Inflammatory macrophage (primary cell): Measurements from ENCODE around the gene TMEM125.

Source experiments
- DNase-seq, 2 donors: peaks; one replicate each; pipeline ENCODE4 v3.0.0-alpha.2; 2020 to 2022

Gene TMEM125

DNA sequence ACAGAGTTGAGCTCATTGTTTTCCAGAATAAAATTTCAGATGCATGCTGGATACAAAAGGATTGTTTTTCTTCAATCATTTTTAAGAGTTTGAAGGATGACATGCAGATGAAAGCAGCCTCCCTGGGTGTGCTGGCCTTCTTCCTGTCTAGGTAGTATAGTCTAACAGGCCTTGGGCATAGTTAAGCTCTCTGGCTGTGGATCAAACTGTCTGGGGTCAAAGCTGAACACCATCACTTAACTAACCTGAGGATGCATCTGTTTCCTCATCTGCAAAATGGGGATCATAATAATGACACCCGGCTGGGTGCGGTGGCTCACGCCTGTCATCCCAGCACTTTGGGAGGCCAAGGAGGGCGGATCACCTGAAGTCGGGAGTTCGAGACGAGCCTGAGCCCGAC is 25.0 kb downstream of the TMEM125 start:
- DNase-seq: no peak

DNA sequence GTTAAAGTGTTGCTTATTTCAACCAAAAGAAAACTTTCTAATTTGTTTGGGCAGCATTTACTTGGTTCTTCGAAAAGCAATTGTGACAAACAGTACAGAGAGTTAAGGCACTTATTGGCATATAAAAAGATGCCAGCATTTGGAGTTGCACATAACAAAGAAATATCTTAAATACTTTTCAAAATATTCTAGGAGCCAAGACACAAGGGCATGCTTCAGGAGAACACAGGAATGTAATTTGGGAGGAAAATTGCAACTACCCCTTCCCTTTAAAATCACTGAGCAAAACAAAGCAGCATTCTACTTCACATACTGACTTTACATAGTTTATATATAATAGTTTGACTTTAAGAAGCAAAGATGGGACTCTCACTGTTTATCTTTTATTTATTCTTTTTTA is 26.4 kb downstream of the TMEM125 start:
- DNase-seq: no peak

DNA sequence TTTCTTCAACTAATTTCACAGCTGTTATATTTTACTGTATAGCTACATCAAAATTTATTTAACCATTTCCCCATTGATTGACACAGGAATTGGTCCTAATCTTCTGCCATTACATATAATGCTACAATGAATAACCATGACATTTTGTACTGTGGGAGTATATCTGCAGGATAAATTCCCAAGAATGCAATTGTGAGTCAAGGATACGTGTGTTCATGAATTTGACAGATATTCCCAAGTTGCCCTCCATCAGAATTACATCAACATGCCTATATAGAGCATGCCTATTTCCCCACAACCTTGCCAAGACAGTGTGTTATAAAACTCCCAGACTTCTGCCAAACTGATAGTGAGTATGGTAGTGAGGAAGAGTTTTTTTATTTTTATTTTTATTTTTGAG is 28.3 kb downstream of the TMEM125 start:
- DNase-seq: no peak

DNA sequence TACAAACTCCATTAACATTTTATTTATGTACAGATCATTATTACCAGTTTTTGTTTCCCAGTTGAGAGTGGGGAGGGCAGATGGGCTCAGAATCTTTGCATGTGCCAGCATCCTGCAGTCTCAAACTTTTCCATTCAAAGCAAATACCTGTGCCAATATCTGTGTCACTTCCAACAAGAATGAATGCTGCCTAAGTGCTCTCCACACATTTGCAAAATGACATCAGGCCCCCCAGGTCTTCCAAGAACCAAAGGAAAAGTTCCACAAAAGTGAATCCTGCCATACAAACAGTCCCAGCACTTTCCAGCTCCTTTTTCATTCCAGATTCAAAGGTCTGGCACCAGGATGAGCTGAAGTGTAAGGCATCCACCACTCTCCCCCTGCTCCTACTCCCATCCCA is 29.3 kb downstream of the TMEM125 start:
- DNase-seq: no peak

DNA sequence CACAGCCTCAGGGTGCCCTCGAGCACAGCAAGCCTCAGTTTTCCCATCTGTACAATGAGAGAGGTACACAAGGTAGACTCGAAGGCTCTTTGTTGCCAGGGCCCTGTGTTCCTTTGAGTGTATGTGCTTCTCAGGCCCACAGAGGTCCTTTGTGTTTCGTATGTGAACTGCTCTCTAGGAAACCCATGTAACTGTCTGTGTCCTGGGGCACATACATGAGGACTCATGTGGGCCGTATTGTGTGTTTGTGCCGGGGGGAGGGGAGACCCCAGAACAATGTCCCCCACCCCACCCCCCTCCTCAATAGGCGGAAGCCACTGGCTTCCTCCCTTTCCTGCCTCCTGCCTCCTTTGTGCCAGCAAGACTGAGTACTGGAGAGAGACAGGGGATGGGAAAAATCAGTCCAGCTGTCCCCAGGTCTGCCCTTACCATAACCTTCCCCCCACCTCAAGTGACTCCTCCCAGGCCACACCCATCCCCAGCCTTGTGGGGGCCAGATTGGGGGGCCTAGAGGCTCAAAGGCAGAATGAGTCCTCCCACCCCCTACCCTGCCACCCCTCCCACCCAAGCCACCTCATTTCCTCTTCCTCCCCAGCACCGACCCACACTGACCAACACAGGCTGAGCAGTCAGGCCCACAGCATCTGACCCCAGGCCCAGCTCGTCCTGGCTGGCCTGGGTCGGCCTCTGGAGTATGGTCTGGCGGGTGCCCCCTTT is 30.8 kb downstream of the TMEM125 start, which contains the start of gene TIE1:
TIE1 (plus strand) TSS at position 605 of the 717 bp plus-strand sequence; CDS start at position 695, 90 bp downstream.
- DNase-seq: no peak

DNA sequence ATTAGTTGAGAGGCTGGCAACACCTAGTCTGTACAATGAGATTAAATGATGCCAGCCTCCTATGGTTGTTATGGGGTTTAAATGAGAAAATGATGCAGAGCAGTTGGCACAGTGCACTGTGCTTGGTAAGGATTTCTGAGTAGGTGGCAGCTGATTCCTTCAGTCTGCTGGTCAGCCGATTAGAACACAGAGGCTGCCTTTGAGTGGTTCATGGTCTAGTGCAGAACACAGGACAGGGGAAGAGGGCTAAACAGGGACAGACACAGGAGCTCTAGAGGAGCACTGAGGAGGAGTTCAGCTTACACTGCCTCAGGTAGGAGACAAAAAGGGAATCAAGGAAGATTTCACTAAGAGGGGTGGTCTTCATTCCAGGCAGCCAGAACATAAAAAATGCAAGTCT is 32.4 kb downstream of the TMEM125 start:
- DNase-seq: no peak

DNA sequence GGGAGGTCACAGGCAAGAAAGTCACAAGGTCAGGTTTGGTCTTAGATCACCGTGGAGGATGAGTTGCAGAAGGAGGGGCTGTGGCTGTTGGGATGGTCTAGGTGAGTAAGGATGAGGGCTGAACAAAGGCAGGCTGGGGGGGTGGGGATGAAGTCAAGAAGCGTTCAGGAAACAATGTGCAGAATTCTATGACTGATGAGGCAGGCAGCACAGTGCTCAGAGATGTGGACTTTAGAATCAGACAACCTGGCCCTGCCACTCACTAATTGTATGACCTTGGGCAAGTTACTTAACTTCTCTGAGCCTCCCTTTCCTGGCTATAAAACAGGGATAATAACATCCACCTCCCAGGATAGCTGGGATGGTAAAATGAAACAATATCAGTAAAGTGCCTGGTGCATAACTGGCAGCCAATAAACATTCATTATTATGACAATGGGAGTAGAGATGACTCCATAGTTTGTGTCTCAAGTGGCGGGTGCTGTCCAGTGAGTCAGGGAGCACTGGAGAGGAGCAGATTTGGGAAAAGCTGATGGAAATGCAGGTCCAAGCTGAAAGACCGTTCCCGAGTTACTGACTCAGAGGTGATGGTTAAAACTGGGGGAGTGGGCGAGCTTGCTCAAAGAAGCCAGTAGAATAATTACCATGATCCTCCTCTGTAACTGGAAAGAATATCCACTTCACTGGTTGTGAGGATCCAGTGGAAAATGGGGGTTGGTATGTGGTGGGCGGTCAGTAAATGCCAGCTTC is 33.1 kb downstream of the TMEM125 start:
- no peak for DNase-seq

DNA sequence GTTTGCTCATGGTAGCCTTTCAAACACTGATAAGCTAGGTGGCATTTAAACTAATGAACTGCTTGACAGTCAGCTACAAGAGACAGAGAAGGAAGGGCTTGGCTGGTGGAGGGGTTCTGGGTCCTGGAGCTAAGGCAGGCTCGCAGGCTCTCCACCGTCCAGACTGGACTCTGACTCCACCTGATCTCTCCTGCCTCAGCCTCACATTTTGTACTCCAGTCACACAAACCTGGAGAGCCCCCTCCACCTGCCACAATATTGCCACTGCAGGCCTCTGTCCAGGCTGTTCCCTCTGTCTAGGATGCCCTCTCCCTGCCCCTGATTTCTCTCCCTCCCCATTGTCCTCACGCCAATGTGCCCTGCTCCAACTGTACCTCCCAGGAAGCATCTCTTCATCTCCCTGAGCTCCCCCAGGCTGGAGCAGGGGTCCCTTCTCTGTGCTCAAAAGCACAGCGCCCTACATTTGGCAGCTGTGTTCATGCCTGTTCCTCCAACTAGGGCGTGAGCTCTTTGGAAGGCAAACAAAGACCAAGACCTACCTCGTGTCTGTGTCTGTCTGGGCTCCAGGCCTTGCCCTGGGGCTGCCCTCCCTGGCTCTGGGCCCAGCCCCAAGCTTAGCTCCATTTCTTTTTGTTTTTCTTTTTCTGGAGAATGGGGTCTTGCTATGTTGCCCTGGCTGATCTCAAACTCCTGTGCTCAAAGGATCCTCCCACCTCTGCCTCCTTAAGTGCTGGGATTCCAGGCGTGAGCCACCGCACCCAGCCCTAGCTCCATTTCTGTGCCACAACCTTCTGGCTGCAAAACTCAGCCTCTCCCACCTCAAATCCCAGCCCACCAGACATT is 33.9 kb downstream of the TMEM125 start:
- no peak for DNase-seq

DNA sequence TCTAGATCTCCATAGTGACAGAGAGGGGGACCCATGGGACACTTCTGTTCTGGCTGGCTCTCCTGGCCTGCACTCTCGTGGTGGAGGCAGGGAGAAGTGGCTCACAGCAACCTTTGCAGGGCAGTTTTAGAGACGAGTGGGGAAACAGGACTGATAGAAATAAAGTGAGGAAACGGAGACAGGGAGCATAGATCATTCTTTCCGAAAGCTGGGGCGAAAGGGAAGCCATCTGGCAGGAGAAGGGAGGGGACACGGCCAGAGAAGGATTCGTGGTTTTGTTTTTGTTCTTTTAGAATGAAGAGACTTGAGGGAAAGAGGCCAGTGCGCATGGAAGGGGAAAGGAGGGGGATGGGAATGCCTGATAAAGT is 34.5 kb downstream of the TMEM125 start:
- no peak for DNase-seq

DNA sequence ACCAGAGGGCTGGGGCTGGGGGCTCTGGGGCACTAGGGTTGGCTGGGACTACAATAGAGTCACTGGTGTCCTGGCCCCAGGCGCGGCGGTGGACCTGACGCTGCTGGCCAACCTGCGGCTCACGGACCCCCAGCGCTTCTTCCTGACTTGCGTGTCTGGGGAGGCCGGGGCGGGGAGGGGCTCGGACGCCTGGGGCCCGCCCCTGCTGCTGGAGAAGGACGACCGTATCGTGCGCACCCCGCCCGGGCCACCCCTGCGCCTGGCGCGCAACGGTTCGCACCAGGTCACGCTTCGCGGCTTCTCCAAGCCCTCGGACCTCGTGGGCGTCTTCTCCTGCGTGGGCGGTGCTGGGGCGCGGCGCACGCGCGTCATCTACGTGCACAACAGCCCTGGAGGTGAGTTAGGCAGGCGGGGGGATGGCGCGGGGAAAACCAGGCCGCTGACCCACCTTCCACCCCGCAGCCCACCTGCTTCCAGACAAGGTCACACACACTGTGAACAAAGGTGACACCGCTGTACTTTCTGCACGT is 35.1 kb downstream of the TMEM125 start:
- DNase-seq: no peak

DNA sequence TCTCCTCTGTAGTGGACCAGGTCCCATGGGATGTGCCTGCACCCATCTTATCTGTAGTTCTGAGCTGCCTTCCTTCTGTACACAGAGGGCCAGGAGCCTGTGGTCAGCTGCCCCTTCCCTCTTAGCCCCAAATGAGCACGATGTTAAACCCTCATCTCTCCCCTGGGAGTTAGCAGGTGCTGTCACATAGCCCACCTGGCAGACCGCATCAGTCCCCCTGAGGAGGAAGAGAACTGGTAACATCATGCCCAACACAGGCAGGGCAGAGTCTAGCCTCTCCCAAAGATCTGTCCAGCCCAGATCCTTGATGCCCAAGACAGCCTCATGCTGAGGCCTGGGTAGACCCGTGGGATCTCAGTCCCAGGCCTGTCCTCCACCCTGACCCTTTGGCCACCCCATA is 35.7 kb downstream of the TMEM125 start:
- no peak for DNase-seq

DNA sequence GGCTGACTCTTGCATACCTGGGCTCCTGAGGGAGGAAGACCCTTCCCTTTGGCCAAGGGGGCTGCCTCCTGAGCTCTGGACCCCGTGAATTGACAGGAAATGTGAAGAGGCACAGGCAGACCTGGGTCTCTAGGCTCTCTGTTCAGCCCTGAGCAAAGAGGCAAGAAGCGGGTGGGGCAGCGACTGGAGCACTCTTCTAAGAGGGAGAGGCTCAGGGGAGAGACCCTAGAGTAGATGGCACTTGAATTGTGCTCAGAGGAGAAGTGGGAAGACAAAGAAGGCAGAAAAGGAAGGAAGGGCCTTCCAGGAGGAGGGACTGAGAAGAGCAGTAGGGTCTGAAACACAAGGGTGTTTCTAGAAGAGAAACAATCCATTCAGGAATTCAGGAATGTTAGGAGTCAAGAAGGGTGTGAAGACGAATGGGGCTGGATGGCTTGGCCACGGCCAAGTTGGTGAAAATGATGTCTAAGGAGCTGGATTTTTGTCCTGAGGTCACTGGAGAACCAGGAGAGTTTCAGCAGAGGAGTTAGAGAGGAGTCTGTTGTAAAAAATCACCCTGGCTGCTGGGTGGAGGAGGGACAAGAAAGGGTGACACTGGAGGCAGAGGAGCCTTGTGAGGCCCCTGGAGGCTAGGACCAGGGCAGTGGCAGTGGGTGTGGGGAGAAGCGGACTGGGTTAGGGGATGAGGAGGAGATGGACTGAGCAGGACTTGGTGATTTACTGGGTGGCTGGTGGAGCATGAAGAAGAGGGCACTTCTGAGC is 36.3 kb downstream of the TMEM125 start:
- no peak for DNase-seq

DNA sequence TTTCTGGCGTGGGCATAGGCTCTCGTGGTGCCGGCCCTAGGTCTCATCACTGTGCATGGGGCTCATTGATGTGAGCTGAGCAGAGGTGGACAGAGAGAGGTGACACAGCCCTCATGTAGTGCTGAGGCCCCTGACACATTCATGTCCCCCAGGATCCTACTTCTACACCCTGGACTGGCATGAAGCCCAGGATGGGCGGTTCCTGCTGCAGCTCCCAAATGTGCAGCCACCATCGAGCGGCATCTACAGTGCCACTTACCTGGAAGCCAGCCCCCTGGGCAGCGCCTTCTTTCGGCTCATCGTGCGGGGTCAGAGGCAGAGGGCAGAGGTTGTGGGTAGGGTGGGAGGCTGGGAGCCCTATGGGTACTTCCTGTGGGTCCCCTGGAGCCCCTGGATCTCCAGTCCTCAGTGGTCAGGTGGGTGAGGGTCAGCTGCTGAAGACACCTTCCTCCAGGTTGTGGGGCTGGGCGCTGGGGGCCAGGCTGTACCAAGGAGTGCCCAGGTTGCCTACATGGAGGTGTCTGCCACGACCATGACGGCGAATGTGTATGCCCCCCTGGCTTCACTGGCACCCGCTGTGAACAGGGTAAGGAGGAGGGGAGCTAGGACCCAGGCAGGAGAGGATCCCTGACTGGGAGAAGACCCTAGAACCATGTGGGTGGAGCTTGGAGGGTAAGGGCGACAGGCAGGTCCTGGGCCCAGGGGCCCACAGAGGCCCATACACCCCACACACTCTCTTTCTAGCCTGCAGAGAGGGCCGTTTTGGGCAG is 37.1 kb downstream of the TMEM125 start:
- no peak for DNase-seq

DNA sequence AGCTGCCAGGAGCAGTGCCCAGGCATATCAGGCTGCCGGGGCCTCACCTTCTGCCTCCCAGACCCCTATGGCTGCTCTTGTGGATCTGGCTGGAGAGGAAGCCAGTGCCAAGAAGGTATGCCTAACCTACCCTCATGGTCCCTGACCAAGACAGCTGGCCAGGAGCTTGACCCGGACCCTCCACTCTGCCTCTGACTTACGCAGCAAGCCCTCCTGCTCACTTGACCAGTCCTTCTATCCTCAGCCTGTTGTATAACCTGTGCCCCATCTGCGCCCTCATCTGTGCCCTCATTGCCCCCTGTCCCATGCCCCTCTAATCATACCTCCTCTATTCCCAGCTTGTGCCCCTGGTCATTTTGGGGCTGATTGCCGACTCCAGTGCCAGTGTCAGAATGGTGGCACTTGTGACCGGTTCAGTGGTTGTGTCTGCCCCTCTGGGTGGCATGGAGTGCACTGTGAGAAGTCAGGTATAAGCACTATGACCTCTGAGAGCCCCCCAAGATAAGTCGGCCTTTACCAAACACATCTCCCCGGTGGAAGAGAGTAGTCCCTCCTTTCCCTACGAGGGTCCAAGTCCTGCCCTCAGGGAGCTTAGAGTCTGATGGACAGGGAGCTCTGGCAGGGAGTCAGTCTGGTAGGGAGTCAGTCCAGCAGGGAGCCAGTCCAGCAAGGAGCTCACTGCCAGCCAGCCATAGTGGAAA is 37.8 kb downstream of the TMEM125 start:
- no peak for DNase-seq

DNA sequence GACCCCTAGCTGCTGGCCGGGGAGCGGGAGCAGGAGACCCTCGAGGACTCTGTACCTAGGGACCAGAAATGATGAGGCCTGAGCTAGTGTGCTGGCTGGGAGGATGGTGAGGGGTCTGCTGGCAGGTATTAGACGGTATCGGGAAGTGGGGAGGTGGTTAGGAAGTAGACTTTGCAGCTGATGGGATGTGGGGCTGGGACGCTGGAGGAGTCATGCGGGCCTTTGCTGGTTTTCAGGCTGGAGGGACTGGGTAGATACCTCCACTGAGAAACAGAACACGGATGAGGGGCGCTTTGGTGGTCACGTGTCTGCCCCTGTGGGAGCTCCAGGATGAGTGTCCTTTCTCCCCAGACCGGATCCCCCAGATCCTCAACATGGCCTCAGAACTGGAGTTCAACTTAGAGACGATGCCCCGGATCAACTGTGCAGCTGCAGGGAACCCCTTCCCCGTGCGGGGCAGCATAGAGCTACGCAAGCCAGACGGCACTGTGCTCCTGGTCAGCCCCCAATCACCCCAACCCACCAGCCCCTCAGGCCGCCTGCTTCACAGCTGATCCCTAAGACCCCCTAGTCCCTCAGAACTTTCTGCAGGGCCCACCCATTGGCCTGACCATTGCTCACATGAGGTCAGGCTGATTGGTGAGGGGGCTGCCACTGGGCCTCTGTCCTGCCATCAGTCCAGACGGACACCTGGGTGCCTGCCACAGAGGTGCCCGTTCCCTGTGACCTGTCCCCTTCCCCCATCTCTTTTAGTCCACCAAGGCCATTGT is 39.0 kb downstream of the TMEM125 start:
- DNase-seq: no peak

DNA sequence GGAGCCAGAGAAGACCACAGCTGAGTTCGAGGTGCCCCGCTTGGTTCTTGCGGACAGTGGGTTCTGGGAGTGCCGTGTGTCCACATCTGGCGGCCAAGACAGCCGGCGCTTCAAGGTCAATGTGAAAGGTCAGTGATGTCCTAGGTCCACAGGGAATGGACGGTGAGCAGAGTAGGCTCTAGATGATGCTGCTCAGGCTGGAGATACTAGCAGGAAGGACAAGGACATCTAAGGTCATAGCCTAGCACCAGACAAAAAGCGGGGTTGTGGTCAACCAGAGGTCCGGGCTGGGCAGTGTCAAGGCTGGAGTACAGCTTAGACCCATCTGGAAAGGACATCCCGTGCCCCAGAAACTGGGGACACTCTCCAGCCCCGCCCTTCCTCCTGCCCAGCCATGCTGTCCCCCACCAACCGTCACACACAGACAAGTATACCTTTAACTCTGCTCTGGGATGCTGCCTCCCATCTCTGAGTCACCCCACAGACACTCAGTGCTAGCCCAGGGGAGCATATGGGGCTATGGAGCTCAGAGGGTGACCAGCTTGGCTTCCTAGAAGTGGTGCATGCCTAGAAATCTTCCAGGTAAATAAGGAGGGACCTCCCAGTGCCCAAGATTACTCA is 39.7 kb downstream of the TMEM125 start:
- DNase-seq: no peak

DNA sequence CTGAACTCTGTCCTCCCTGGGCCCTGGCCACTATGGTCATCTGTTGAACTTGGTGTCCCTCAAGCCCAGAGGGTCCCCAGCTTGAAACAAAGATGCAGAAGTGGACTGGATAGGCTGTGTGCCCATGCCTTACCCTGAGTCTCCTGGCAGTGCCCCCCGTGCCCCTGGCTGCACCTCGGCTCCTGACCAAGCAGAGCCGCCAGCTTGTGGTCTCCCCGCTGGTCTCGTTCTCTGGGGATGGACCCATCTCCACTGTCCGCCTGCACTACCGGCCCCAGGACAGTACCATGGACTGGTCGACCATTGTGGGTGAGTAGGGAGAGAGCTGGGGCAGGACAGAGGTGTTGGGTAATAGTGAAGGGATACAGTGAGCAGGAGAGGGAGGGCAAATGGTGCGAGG is 41.7 kb downstream of the TMEM125 start:
- DNase-seq: no peak

DNA sequence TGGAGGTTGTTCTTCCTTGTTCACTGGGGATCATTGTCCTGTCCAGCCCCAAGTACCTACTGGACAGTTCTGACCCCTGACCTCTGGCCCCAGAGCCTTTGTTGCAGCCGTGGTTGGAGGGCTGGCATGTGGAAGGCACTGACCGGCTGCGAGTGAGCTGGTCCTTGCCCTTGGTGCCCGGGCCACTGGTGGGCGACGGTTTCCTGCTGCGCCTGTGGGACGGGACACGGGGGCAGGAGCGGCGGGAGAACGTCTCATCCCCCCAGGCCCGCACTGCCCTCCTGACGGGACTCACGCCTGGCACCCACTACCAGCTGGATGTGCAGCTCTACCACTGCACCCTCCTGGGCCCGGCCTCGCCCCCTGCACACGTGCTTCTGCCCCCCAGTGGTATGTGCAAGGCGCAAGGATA is 42.4 kb downstream of the TMEM125 start:
- no peak for DNase-seq

DNA sequence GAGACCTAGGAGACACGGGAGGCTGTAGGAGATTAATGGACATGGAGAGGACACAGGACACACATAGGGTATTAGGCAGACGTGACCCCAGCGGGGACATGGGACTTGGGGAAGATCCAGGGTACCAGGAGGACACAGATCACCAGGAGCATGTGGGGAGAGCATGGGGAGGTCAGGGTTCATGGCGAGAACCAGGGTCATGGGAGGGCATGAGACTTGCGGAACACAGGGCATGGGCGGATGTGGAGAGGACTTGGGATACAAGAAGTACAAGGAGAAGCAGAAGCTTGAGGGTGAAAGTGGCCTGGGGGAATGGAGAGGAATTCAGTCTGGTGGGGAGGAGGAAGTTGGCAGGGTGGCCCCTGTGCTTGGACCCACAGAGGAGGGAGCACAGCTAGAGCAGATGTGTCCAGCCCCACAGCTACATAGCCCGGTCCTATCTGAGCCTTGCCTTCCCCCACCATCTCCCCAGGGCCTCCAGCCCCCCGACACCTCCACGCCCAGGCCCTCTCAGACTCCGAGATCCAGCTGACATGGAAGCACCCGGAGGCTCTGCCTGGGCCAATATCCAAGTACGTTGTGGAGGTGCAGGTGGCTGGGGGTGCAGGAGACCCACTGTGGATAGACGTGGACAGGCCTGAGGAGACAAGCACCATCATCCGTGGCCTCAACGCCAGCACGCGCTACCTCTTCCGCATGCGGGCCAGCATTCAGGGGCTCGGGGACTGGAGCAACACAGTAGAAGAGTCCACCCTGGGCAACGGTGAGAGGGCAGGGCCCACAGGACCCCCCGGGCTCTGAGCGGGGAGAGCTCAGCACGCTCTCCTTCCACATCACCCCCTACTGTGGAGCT is 43.1 kb downstream of the TMEM125 start:
- peak; percentile 57 to 68 for DNase-seq
